Naive B cell (primary cell): ENCODE data around the gene REXO1. TPM values are rescaled to one million over a fixed set of nuclear protein-coding genes. Genes with fewer than 3 reads are reported as not detected.

ENCODE experiments used
- ATAC-seq, 2 donors: fragments of 150-1000 bp; cut with Tn5 transposase; 2 replicates each; pipeline ENCODE4 v1.10.0; 2021; ENCODE audit warnings: low read depth in 2 of 2, mild to moderate bottlenecking in 2 of 2, moderate library complexity in 2 of 2
- DNase-seq: peaks from one replicate; pipeline ENCODE4 v3.0.0; 2022
- H3K27ac Mint-ChIP-seq, 6 donors: one replicate each; pipeline ENCODE4 v1.8.0; 2020 to 2022; ENCODE audit warnings: mild to moderate bottlenecking in 6 of 6, mixed read lengths in 6 of 6, moderate library complexity in 5 of 6, inconsistent platforms in 2 of 6
- H3K27me3 Mint-ChIP-seq, 3 donors: one replicate each; pipeline ENCODE4 v1.8.0; 2021 to 2022; ENCODE audit warnings: mixed read lengths in 3 of 3, mild to moderate bottlenecking in 1 of 3
- H3K36me3 Mint-ChIP-seq, 2 donors: one replicate each; pipeline ENCODE4 v1.8.0; 2020 to 2022; ENCODE audit warnings: mixed read lengths in 2 of 2, inconsistent platforms in 1 of 2, mild to moderate bottlenecking in 1 of 2
- H3K4me1 Mint-ChIP-seq, 3 donors: one replicate each; pipeline ENCODE4 v1.8.0; 2020 to 2022; ENCODE audit warnings: mixed read lengths in 3 of 3, inconsistent platforms in 1 of 3, mild to moderate bottlenecking in 1 of 3, moderate library complexity in 1 of 3
- H3K4me3 Mint-ChIP-seq, 8 donors: one replicate each; pipeline ENCODE4 v1.8.0; 2020 to 2022; ENCODE audit warnings: mild to moderate bottlenecking in 8 of 8, mixed read lengths in 8 of 8, moderate library complexity in 8 of 8, inconsistent platforms in 2 of 8
- H3K9me3 Mint-ChIP-seq, 7 donors: one replicate each; pipeline ENCODE4 v1.8.0; 2020 to 2022; ENCODE audit warnings: mixed read lengths in 7 of 7, mild to moderate bottlenecking in 5 of 7, inconsistent platforms in 2 of 7, moderate library complexity in 1 of 7
- polyA plus RNA-seq, 6 donors: library from polyadenylated mRNA; unstranded; fragments of 300-500 nt; fragmentation: Illumina TruSeq; gene quantifications; one replicate each; pipeline ENCODE4 v1.2.3, GENCODE V29; 2021; ENCODE audit warnings: low read depth in 6 of 6

Gene REXO1
- polyA plus RNA-seq, 6 donors from 2014 or later: 0.96 to 18.1 (median 5.2) TPM

- peak overlapping the region; percentile 57 to 98 (median 89) for H3K27ac Mint-ChIP-seq
- H3K36me3 Mint-ChIP-seq: no peaks in the 10 kb centered on the region
- H3K4me3 Mint-ChIP-seq: peak overlapping the region; percentile 63 to 97 (median 96)
- H3K4me1 Mint-ChIP-seq: peaks cover 11 to 32% (median 24%) of the 10 kb centered on the region in 3 donors
- no peaks in the 10 kb centered on the region for H3K9me3 Mint-ChIP-seq
- ATAC-seq (no peak), DNase-seq (no peak)
- H3K27me3 Mint-ChIP-seq: no peaks in the 10 kb centered on the region
Observed at GRCh38 chr19:1873524-1874473, 25.5 kb upstream of the REXO1 start.

GRCh38 chr19:1872807-1873523 lies 24.7 kb upstream of the REXO1 start:
- Mint-ChIP-seq H3K4me1 (peaks cover 11 to 32% (median 25%) of the 10 kb centered on the region in 3 donors), H3K27ac (no peak overlapping the region), H3K27me3 (no peaks in the 10 kb centered on the region), H3K36me3 (no peaks in the 10 kb centered on the region), H3K4me3 (peak overlapping the region in 4 of 8 donors; percentile 15 to 85 (median 30)), H3K9me3 (no peaks in the 10 kb centered on the region)
- DNase-seq: no peak
- ATAC-seq: no peak

- Mint-ChIP-seq H3K4me3 (no peak overlapping the region), H3K27ac (no peak overlapping the region), H3K4me1 (peaks cover 11 to 34% (median 31%) of the 10 kb centered on the region in 3 donors), H3K27me3 (no peaks in the 10 kb centered on the region), H3K9me3 (no peaks in the 10 kb centered on the region), H3K36me3 (no peaks in the 10 kb centered on the region)
- ATAC-seq (no peak), DNase-seq (no peak)
Observed at GRCh38 chr19:1871630-1872029, 23.3 kb upstream of the REXO1 start.

- Mint-ChIP-seq H3K27me3 (no peaks in the 10 kb centered on the region), H3K9me3 (no peaks in the 10 kb centered on the region), H3K36me3 (no peaks in the 10 kb centered on the region), H3K4me3 (no peak overlapping the region), H3K4me1 (peaks cover 11 to 32% (median 26%) of the 10 kb centered on the region in 3 donors), H3K27ac (no peak overlapping the region)
- ATAC-seq (no peak), DNase-seq (no peak)
Observed at GRCh38 chr19:1871140-1871597, 22.9 kb upstream of the REXO1 start.

- ATAC-seq (no peak), DNase-seq (no peak)
- Mint-ChIP-seq H3K27me3 (no peaks in the 10 kb centered on the region), H3K4me3 (peak overlapping the region in 1 of 8 donors; percentile 15), H3K27ac (peak overlapping the region in 1 of 6 donors; percentile 59), H3K4me1 (peaks cover 2 to 21% (median 9%) of the 10 kb centered on the region in 3 donors), H3K36me3 (no peaks in the 10 kb centered on the region), H3K9me3 (no peaks in the 10 kb centered on the region)
Observed at GRCh38 chr19:1868971-1869370, 20.7 kb upstream of the REXO1 start.

GRCh38 chr19:1867349-1867724 lies 19.1 kb upstream of the REXO1 start:
- no peak for ATAC-seq
- Mint-ChIP-seq H3K9me3 (no peaks in the 10 kb centered on the region), H3K27me3 (no peaks in the 10 kb centered on the region), H3K36me3 (no peaks in the 10 kb centered on the region), H3K27ac (peak overlapping the region in 3 of 6 donors; percentile 36 to 75 (median 47)), H3K4me3 (peak overlapping the region in 1 of 8 donors; percentile 66), H3K4me1 (peaks cover 2 to 21% (median 10%) of the 10 kb centered on the region in 3 donors)
- no peak for DNase-seq

- peak overlapping the region in 3 of 6 donors; percentile 36 to 79 (median 38) for H3K27ac Mint-ChIP-seq
- no peak for ATAC-seq
- H3K9me3 Mint-ChIP-seq: no peaks in the 10 kb centered on the region
- DNase-seq: no peak
- H3K4me3 Mint-ChIP-seq: peak overlapping the region in 3 of 8 donors; percentile 6 to 66 (median 21)
- no peaks in the 10 kb centered on the region for H3K27me3 Mint-ChIP-seq
- H3K36me3 Mint-ChIP-seq: no peaks in the 10 kb centered on the region
- H3K4me1 Mint-ChIP-seq: peaks cover 5 to 25% (median 15%) of the 10 kb centered on the region in 3 donors
Observed at GRCh38 chr19:1866693-1867348, 18.5 kb upstream of the REXO1 start.

GRCh38 chr19:1865172-1866010 lies 17.1 kb upstream of the REXO1 start:
- Mint-ChIP-seq H3K27me3 (no peaks in the 10 kb centered on the region), H3K4me3 (peak overlapping the region; percentile 9 to 88 (median 82)), H3K9me3 (no peaks in the 10 kb centered on the region), H3K27ac (peak overlapping the region in 5 of 6 donors; percentile 68 to 91 (median 85)), H3K36me3 (no peaks in the 10 kb centered on the region), H3K4me1 (peaks cover 13 to 38% (median 22%) of the 10 kb centered on the region in 3 donors)
- DNase-seq (no peak), ATAC-seq (no peak)

GRCh38 chr19:1864480-1865171 lies 16.3 kb upstream of the REXO1 start:
- Mint-ChIP-seq H3K27me3 (no peaks in the 10 kb centered on the region), H3K27ac (peak overlapping the region; percentile 80 to 97 (median 92)), H3K36me3 (no peaks in the 10 kb centered on the region), H3K9me3 (no peaks in the 10 kb centered on the region), H3K4me3 (peak overlapping the region; percentile 77 to 92 (median 83)), H3K4me1 (peaks cover 13 to 39% (median 21%) of the 10 kb centered on the region in 3 donors)
- ATAC-seq: peak; percentile 24 to 27
- peak; percentile 70 for DNase-seq

GRCh38 chr19:1863638-1864479 lies 15.6 kb upstream of the REXO1 start:
- H3K27ac Mint-ChIP-seq: peak overlapping the region; percentile 80 to 97 (median 92)
- peak overlapping the region; percentile 77 to 92 (median 83) for H3K4me3 Mint-ChIP-seq
- no peaks in the 10 kb centered on the region for H3K36me3 Mint-ChIP-seq
- DNase-seq (peak; percentile 94), ATAC-seq (peak; percentile 60 to 64)
- peaks cover 19 to 45% (median 28%) of the 10 kb centered on the region in 3 donors for H3K4me1 Mint-ChIP-seq
- no peaks in the 10 kb centered on the region for H3K9me3 Mint-ChIP-seq
- H3K27me3 Mint-ChIP-seq: no peaks in the 10 kb centered on the region

GRCh38 chr19:1863328-1863637 lies 15.0 kb upstream of the REXO1 start, which contains the start of gene KLF16:
TSS of gene KLF16 (minus strand) at chr19:1863579. CDS start at chr19:1863497, 82 bp downstream.
- Mint-ChIP-seq H3K36me3 (no peaks in the 10 kb centered on the region), H3K27ac (peak within 1 kb of the TSS; percentile 84 to 98 (median 97)), H3K4me3 (peak within 1 kb of the TSS; percentile 92 to 98 (median 97)), H3K27me3 (no peaks in the 10 kb centered on the region), H3K4me1 (peaks cover 25 to 51% (median 34%) of the 10 kb centered on the region in 3 donors), H3K9me3 (no peaks in the 10 kb centered on the region)
- ATAC-seq (peak; percentile 0), DNase-seq (no peak)
